GM12864 (cell line): ENCODE measurements around the gene C9orf78.

Experiments used
- DNase-seq: peaks from one replicate; pipeline ENCODE4 v3.0.0-alpha.2; 2011; ENCODE audit warnings: low read depth
- H3K4me3 ChIP-seq: 2 replicates; pipeline ENCODE4 v1.5.1; 2011; ENCODE audit warnings: mild to moderate bottlenecking, low read depth, low read length, control low read depth
- TF ChIP-seq, protein P1 (sequence below): IDR thresholded peaks from 2 replicates; pipeline ENCODE4 v1.5.1; 2011; ENCODE audit warnings: low read depth, mild to moderate bottlenecking, moderate library complexity, low read length, control low read depth, inconsistent platforms; ENCODE audit errors: missing control alignments

Gene C9orf78

DNA sequence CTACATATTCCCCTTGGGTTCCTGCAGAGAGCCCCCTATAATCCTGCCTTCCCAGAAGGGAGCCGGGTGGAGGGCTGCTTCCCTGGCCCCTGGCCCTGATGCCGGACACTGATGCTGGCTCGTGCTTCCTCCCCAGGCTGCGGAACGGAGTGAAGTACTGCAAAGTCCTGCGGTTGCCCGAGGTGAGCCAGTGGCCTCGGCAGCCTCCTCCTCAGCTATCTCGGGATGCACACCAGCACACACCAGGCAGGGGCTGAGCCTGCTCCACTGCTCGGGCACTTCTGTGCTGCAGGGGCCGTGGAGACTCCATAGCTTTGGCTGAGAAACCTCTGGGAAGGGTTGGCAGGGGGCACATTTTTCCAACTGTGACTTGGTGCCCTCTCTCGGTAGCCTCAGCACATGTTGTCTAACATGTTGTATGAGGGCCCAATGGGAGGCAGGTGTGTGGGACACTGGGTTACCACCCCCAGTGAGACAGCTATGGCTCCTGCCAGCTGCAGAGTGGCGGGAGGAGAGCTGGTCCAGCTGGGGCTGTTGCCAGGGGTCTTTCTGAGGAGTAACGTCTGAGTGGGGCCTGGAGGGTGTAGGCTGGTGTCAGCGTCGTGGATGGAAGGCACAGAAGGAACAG is 38.6 kb upstream of the C9orf78 start:
- no peak for DNase-seq

DNA sequence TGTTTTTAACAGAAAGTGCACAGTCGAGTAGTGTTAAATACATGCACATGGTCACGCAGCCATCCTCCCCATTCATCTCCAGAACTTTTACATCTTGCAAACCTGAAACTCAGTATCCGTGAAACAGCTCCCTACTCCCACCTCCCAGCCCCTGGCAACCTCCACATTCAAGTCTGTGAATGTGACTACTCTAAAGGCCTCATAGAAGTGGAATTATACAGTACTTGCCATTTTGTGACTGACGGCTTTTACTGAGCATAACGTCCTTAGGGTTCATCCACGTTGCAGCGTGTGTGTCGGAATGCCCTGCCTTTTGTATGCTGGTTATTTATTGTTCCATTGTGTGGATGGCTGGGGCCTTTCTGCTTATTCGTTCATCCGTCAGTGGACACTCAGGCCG is 36.0 kb upstream of the C9orf78 start:
- no peak overlapping the region for H3K4me3 ChIP-seq
- TF ChIP-seq, protein P1, sequence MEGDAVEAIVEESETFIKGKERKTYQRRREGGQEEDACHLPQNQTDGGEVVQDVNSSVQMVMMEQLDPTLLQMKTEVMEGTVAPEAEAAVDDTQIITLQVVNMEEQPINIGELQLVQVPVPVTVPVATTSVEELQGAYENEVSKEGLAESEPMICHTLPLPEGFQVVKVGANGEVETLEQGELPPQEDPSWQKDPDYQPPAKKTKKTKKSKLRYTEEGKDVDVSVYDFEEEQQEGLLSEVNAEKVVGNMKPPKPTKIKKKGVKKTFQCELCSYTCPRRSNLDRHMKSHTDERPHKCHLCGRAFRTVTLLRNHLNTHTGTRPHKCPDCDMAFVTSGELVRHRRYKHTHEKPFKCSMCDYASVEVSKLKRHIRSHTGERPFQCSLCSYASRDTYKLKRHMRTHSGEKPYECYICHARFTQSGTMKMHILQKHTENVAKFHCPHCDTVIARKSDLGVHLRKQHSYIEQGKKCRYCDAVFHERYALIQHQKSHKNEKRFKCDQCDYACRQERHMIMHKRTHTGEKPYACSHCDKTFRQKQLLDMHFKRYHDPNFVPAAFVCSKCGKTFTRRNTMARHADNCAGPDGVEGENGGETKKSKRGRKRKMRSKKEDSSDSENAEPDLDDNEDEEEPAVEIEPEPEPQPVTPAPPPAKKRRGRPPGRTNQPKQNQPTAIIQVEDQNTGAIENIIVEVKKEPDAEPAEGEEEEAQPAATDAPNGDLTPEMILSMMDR: no peak
- DNase-seq: no peak

More for the DNA sequence above, 38.6 kb upstream of the C9orf78 start:
- H3K4me3 ChIP-seq: no peak overlapping the region
- TF ChIP-seq, protein P1: no peak

DNA sequence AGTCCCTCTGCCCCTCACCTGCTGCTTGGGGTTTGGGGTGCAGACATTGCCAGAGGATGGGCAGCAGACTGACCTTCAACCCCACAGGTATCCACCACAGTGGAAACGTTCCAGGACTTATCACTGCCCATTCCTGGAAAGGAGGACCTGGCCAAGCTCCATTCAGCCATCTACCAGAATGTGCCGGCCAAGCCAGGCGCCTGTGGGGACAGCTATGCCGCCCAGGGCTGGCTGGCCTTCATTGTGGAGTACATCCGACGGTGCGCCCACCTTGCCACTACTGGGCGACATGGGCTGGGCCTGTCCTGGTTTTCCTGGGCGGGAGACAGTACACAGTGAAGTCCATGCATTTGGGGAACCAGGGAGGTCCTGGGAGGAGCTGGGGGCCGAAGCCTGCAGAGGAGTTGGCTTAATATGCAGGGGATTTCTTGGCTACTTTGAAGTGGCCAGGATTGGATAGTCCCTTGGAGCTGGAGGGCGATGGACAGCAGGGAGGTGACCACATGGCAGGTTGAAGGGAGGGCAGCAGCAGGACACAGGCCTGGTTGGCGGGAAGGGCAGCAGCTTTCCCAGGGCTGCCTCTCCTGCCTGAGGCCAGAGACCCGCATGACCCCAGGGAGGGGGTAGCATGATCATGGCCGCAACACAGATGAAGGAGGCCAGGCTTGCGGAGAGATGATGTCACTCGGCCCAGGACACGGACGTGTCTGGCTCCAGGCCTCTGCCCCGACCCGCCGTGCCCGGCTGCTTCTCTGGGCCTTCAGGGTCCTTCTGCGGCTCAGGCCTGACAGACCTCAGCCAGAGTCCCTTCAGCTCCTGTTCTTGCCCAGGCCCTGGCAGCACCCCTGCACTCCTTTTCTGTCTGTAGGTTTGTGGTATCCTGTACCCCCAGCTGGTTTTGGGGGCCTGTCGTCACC is 34.8 kb upstream of the C9orf78 start:
- H3K4me3 ChIP-seq: no peak overlapping the region
- TF ChIP-seq, protein P1: no peak
- DNase-seq: no peak

DNA sequence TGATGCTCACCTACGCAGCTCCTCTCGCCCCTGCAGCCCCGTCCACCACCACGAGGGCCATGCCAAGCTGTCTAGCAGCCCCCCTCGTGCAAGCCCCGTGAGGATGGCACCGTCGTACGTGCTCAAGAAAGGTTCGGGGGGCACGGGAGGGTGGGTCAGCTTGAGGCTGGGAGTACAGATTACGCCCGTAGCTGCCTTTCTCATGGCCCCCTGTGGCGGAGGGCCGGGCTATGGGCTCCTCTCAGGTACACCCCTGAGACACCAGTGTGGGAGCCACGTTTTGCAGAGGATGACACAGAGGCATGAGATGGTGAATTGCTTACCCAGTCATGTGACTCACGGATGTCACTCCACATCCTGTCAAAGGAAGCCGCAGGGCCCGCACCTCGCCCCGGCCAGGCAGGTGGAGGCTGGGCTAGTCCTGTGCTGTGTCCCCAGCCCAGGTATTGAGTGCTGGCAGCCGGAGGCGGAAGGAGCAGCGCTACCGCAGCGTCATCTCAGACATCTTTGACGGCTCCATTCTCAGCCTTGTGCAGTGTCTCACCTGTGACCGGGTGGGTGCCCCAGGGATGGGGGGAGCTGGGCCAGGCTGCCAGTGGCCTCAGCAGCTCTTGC is 33.9 kb upstream of the C9orf78 start:
- TF ChIP-seq, protein P1: no peak
- no peak for DNase-seq
- H3K4me3 ChIP-seq: no peak overlapping the region

DNA sequence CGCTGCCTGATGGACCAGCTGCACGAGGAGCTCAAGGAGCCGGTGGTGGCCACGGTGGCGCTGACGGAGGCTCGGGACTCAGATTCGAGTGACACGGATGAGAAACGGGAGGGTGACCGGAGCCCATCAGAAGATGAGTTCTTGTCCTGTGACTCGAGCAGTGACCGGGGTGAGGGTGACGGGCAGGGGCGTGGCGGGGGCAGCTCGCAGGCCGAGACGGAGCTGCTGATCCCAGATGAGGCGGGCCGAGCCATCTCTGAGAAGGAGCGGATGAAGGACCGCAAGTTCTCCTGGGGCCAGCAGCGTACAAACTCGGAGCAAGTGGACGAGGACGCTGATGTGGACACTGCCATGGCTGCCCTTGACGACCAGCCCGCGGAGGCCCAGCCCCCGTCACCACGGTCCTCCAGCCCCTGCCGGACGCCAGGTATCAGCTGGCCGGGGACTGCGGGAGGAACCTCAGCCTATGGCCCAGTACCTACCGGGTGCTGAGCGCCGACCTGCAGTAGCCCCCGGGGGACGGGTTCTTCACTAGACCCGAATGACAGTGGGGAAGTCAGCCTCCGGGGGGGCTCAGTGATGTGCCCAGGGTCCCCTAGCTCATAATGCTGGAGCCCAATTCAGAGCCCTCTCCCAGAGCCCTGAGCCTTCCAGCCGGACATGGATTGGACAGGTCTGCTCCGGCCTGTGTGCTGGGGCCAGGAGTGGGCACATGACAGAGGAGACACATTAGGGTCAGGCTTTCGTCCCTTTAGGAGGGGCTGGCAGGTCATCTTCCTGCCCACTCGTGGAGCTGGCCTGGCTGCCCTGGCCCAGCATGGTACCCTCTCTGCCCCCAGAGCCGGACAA is 33.2 kb upstream of the C9orf78 start:
- TF ChIP-seq, protein P1: no peak
- no peak overlapping the region for H3K4me3 ChIP-seq
- no peak for DNase-seq
